HEK293T (cell line): ENCODE results near the gene WDR11.

Experiments
- CTCF ChIA-PET: fragments of 350-600 bp; formaldehyde crosslinking; extraction: SDS; loops from one replicate; lab custom pipeline; 2021; ENCODE audit warnings: antibody characterized with exemption, inconsistent platforms; lab: Yijun Ruan, JAX
- POLR2A ChIA-PET: fragments of 350-600 bp; formaldehyde crosslinking; extraction: SDS; loops from one replicate; lab custom pipeline; 2020; ENCODE audit warnings: antibody characterized with exemption, inconsistent platforms; lab: Yijun Ruan, JAX
- DNase-seq: peaks from one replicate; pipeline ENCODE4 v3.0.0; 2012; ENCODE audit warnings: mixed read lengths; ENCODE audit errors: extremely low spot score
- ARNT ChIP-seq: fragments of 450-650 bp; IDR thresholded peaks from 2 replicates; pipeline ENCODE4 v1.6.1; 2017; ENCODE audit warnings: mild to moderate bottlenecking
- BHLHE40 ChIP-seq: fragments of 450-650 bp; IDR thresholded peaks from 2 replicates; pipeline ENCODE4 v1.6.1; 2016; ENCODE audit warnings: mild to moderate bottlenecking, moderate library complexity, borderline replicate concordance
- CTBP1 ChIP-seq: fragments of 450-650 bp; IDR thresholded peaks from 2 replicates; pipeline ENCODE4 v1.6.1; 2016; ENCODE audit warnings: borderline replicate concordance
- ELF4 ChIP-seq: fragments of 450-650 bp; IDR thresholded peaks from 2 replicates; pipeline ENCODE4 v1.6.1; 2017; ENCODE audit warnings: antibody characterized with exemption
- FOXA1 ChIP-seq: fragments of 450-650 bp; IDR thresholded peaks from 2 replicates; pipeline ENCODE4 v1.6.1; 2016; ENCODE audit warnings: mild to moderate bottlenecking
- FOXK2 ChIP-seq: fragments of 450-650 bp; IDR thresholded peaks from 2 replicates; pipeline ENCODE4 v1.6.1; 2016; ENCODE audit warnings: mild to moderate bottlenecking
- FOXM1 ChIP-seq: fragments of 450-650 bp; IDR thresholded peaks from 2 replicates; pipeline ENCODE4 v1.6.1; 2017; ENCODE audit warnings: mild to moderate bottlenecking, borderline replicate concordance
- HDGF ChIP-seq: fragments of 450-650 bp; IDR thresholded peaks from 2 replicates; pipeline ENCODE4 v1.6.1; 2017; ENCODE audit warnings: antibody characterized with exemption, borderline replicate concordance
- L3MBTL2 ChIP-seq: fragments of 450-650 bp; conservative IDR thresholded peaks from 2 replicates; pipeline ENCODE4 v1.6.1; 2016; ENCODE audit warnings: mild to moderate bottlenecking
- LEF1 ChIP-seq: fragments of 450-650 bp; IDR thresholded peaks from 2 replicates; pipeline ENCODE4 v1.6.1; 2017; ENCODE audit warnings: mild to moderate bottlenecking, borderline replicate concordance
- NFRKB ChIP-seq: fragments of 450-650 bp; IDR thresholded peaks from 2 replicates; pipeline ENCODE4 v1.6.1; 2016; ENCODE audit warnings: mild to moderate bottlenecking, moderate library complexity
- PKNOX1 ChIP-seq: fragments of 450-650 bp; IDR thresholded peaks from 2 replicates; pipeline ENCODE4 v1.6.1; 2016
- SP1 ChIP-seq: fragments of 450-650 bp; IDR thresholded peaks from 2 replicates; pipeline ENCODE4 v1.6.1; 2017
- SUZ12 ChIP-seq: fragments of 450-650 bp; IDR thresholded peaks from 2 replicates; pipeline ENCODE4 v1.6.1; 2016; ENCODE audit warnings: mild to moderate bottlenecking
- TARDBP ChIP-seq: fragments of 450-650 bp; IDR thresholded peaks from 2 replicates; pipeline ENCODE4 v1.6.1; 2016
- ZNF384 ChIP-seq: fragments of 450-650 bp; IDR thresholded peaks from 2 replicates; pipeline ENCODE4 v1.6.1; 2016

WDR11 gene

GRCh38 chr10:120824881-120825309, 26.3 kb upstream of the WDR11 start:
- CTCF ChIA-PET, result no interaction called here
- TF ChIP-seq L3MBTL2 (peak; percentile 89), FOXK2 (no peak)
- POLR2A ChIA-PET, result no interaction called here
- peak; percentile 79 for DNase-seq

GRCh38 chr10:120825878-120826769, 25.0 kb upstream of the WDR11 start:
- no peak for TF ChIP-seq ARNT
- TF ChIP-seq PKNOX1, result no peak
- TF ChIP-seq BHLHE40, result no peak
- TF ChIP-seq FOXM1, result no peak
- TF ChIP-seq SUZ12, result no peak
- no peak for TF ChIP-seq HDGF
- no peak for TF ChIP-seq CTBP1
- no peak for TF ChIP-seq ELF4
- no peak for TF ChIP-seq L3MBTL2
- TF ChIP-seq FOXK2, result no peak
- TF ChIP-seq NFRKB, result no peak
- no peak for TF ChIP-seq LEF1
- TF ChIP-seq TARDBP, result no peak
- ChIA-PET CTCF (interaction anchor here (0.8 to 1.0 kb wide), 2 partner anchors 13 to 14 kb away, joined by 3 read pairs; no protein-coding TSS in a partner anchor), POLR2A (no interaction called here)
- no peak for DNase-seq

GRCh38 chr10:120827251-120827875, 23.8 kb upstream of the WDR11 start:
- POLR2A ChIA-PET, result no interaction called here
- DNase-seq, result no peak
- CTCF ChIA-PET, result interaction anchor here (1.0 kb wide), 1 partner anchor 12 kb away, joined by 3 read pairs; no protein-coding TSS in a partner anchor
- TF ChIP-seq PKNOX1 (no peak), FOXM1 (no peak), SUZ12 (no peak), ARNT (no peak), NFRKB (no peak), L3MBTL2 (no peak), BHLHE40 (no peak), HDGF (no peak), TARDBP (no peak), FOXA1 (no peak), ELF4 (no peak), ZNF384 (no peak), LEF1 (no peak), SP1 (no peak)

- DNase-seq, result no peak
- no peak for TF ChIP-seq SP1
- no peak for TF ChIP-seq ELF4
- no peak for TF ChIP-seq HDGF
- TF ChIP-seq NFRKB, result no peak
- no peak for TF ChIP-seq ARNT
- no peak for TF ChIP-seq ZNF384
- TF ChIP-seq CTBP1, result no peak
- no peak for TF ChIP-seq SUZ12
- TF ChIP-seq FOXA1, result no peak
- no peak for TF ChIP-seq FOXM1
- no peak for TF ChIP-seq BHLHE40
- no peak for TF ChIP-seq L3MBTL2
- no peak for TF ChIP-seq LEF1
- TF ChIP-seq PKNOX1, result no peak
- TF ChIP-seq FOXK2, result no peak
- no peak for TF ChIP-seq TARDBP
- CTCF ChIA-PET, result no interaction called here
- POLR2A ChIA-PET, result no interaction called here
Observed at GRCh38 chr10:120828763-120829319, 22.3 kb upstream of the WDR11 start.

- CTCF ChIA-PET, result no interaction called here
- no peak for DNase-seq
- POLR2A ChIA-PET, result no interaction called here
- TF ChIP-seq SP1 (no peak), ELF4 (no peak), TARDBP (no peak), NFRKB (no peak), FOXK2 (no peak), FOXM1 (no peak), SUZ12 (no peak), LEF1 (no peak), HDGF (no peak), ARNT (no peak)
Observed at GRCh38 chr10:120832106-120832505, 19.1 kb upstream of the WDR11 start.
